Fibroblast of lung (primary cell): ENCODE measurements around the gene POGK. TPM values are rescaled to one million over a fixed set of nuclear protein-coding genes. Genes with fewer than 3 reads are reported as not detected.

Experiments used
- DNase-seq, 2 donors: peaks; one replicate each; pipeline versions ENCODE4 v3.0.0 to v3.0.0-alpha.2; 2010; ENCODE audit warnings: low read depth in 2 of 2
- H2AFZ ChIP-seq: 2 replicates; pipeline ENCODE4 v1.5.1; 2012; ENCODE audit warnings: low read length, control low read depth, inconsistent platforms
- H3K27ac ChIP-seq: 2 replicates; pipeline ENCODE4 v1.5.1; 2011; ENCODE audit warnings: low read length, control low read depth; ENCODE audit not compliant: insufficient read depth
- H3K27me3 ChIP-seq: 2 replicates; pipeline ENCODE4 v1.5.1; 2011; ENCODE audit warnings: mild to moderate bottlenecking, low read length; ENCODE audit not compliant: control insufficient read depth, insufficient read depth
- H3K36me3 ChIP-seq: 2 replicates; pipeline ENCODE4 v1.5.1; 2011; ENCODE audit warnings: low read length; ENCODE audit not compliant: control insufficient read depth, insufficient read depth
- H3K4me1 ChIP-seq: 2 replicates; pipeline ENCODE4 v1.5.1; 2011; ENCODE audit warnings: low read length; ENCODE audit not compliant: control insufficient read depth, insufficient read depth; ENCODE audit errors: extremely low read depth
- H3K4me2 ChIP-seq: 2 replicates; pipeline ENCODE4 v1.5.1; 2011; ENCODE audit warnings: low read length, control low read depth; ENCODE audit not compliant: insufficient read depth; ENCODE audit errors: extremely low read depth
- H3K4me3 ChIP-seq, 4 experiments: fragments of 200-600 bp in 1 of 4; sonication (generic) in 1 of 4; replicated peaks in 1 of 4; 2 replicates each; pipeline ENCODE4 v1.5.1; 2011 to 2016; ENCODE audit warnings: low read length in 4 of 4, low read depth in 3 of 4, mild to moderate bottlenecking in 3 of 4, control low read depth in 2 of 4, inconsistent platforms in 1 of 4, mixed read lengths in 1 of 4; ENCODE audit not compliant: insufficient read depth in 1 of 4; ENCODE audit errors: control extremely low read depth in 1 of 4
- H3K79me2 ChIP-seq: 2 replicates; pipeline ENCODE4 v1.5.1; 2012; ENCODE audit warnings: mild to moderate bottlenecking, low read length, inconsistent platforms; ENCODE audit not compliant: control insufficient read depth, insufficient read depth
- H3K9ac ChIP-seq: 2 replicates; pipeline ENCODE4 v1.5.1; 2011; ENCODE audit warnings: mild to moderate bottlenecking, low read length, control low read depth; ENCODE audit not compliant: insufficient read depth
- H3K9me3 ChIP-seq: 2 replicates; pipeline ENCODE4 v1.5.1; 2012; ENCODE audit warnings: low read depth, low read length; ENCODE audit not compliant: control insufficient read depth, insufficient read depth
- H4K20me1 ChIP-seq: 2 replicates; pipeline ENCODE4 v1.5.1; 2011; ENCODE audit warnings: low read length; ENCODE audit not compliant: control insufficient read depth, insufficient read depth; ENCODE audit errors: extremely low read depth
- EZH2 ChIP-seq: IDR thresholded peaks from 2 replicates; pipeline ENCODE4 v1.5.1; 2012; ENCODE audit warnings: low read length, control low read depth, mild to moderate bottlenecking; ENCODE audit errors: missing control alignments
- polyA plus RNA-seq, 2 donors: library from polyadenylated mRNA; depleted of rRNA in 1 of 2; stranded (reverse) in 1 of 2; unstranded in 1 of 2; fragments of >200 nt; gene quantifications; 2 replicates each; pipeline ENCODE4 v1.2.1, GENCODE V29; 2011 to 2012; ENCODE audit warnings: missing spikeins in 1 of 2
- total RNA-seq: library from RNA; depleted of rRNA; stranded (reverse); fragments of >200 nt; gene quantifications from 2 replicates; pipeline ENCODE4 v1.2.1, GENCODE V29; 2014
- TF ChIP-seq, protein P1 (sequence below), 2 donors: IDR thresholded peaks in 1 of 2; conservative IDR thresholded peaks in 1 of 2; 1 replicate in 1 of 2; 2 replicates in 1 of 2; pipeline ENCODE4 v1.5.1; 2011 to 2012; ENCODE audit warnings: low read length in 2 of 2, control low read depth in 1 of 2, inconsistent platforms in 1 of 2, low read depth in 1 of 2, mild to moderate bottlenecking in 1 of 2

POGK gene
- total and polyA plus RNA-seq, 2 donors (not counting 1 experiment from before 2014, with no cell fraction given): 17.2 to 23.8 TPM

DNA sequence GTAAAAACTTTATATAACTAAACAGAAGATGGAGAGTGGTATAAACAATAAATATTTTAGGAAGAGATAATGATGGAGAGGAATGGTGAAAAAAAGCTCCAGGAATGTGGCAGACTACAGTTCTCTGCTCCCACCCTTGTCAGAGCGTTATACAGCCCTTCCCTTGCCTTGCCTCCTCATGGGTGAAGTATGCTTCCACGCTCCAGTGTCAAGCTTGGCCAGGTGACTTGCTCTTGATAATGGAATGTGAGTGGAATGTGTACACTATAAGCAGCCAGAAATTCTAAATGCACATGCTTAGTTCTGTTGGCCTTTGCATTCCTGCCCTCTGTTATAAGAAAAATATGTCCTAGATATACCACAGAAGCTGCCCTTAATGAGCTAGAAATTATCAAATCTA, 24.7 kb upstream of the POGK start:
- H3K9ac ChIP-seq: no peak overlapping the region
- H3K27ac ChIP-seq: no peak overlapping the region
- no peak overlapping the region for H3K4me2 ChIP-seq
- no peaks in the 10 kb centered on the region for H3K9me3 ChIP-seq
- DNase-seq: peak in 1 of 2 donors; percentile 75
- H3K79me2 ChIP-seq: no peaks in the 10 kb centered on the region
- no peaks in the 10 kb centered on the region for H3K36me3 ChIP-seq
- no peak overlapping the region for H2AFZ ChIP-seq
- no peaks in the 10 kb centered on the region for H4K20me1 ChIP-seq
- no peak overlapping the region for H3K4me3 ChIP-seq
- no peak for TF ChIP-seq EZH2
- TF ChIP-seq, protein P1, sequence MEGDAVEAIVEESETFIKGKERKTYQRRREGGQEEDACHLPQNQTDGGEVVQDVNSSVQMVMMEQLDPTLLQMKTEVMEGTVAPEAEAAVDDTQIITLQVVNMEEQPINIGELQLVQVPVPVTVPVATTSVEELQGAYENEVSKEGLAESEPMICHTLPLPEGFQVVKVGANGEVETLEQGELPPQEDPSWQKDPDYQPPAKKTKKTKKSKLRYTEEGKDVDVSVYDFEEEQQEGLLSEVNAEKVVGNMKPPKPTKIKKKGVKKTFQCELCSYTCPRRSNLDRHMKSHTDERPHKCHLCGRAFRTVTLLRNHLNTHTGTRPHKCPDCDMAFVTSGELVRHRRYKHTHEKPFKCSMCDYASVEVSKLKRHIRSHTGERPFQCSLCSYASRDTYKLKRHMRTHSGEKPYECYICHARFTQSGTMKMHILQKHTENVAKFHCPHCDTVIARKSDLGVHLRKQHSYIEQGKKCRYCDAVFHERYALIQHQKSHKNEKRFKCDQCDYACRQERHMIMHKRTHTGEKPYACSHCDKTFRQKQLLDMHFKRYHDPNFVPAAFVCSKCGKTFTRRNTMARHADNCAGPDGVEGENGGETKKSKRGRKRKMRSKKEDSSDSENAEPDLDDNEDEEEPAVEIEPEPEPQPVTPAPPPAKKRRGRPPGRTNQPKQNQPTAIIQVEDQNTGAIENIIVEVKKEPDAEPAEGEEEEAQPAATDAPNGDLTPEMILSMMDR (conservative IDR thresholded peaks at IDR 0.05 in 1 of 2, IDR thresholded peaks at IDR 0.05 in 1 of 2; ENCODE audit: low read depth in 1 of 2, low read length in 2 of 2): no peak
- no peaks in the 10 kb centered on the region for H3K4me1 ChIP-seq
- no peaks in the 10 kb centered on the region for H3K27me3 ChIP-seq

DNA sequence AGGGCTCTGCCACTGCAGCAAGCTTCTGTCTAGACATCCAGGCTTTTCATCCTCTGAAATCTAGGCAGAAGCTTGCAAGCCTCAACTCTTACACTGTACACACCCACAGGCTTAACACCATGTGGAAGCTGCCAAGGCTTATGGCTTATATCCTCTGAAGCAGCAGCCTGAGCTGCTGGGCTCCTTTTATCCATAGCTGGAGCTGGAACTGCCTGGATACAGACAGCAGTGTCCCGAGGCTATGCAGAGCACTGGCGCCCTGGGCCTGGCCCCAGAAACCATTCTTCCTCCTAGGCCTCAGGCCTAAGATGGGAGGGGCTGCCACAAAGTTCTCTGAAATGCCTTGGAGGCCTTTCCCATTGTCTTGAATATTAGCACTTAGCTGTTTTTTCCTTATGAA, 19.3 kb upstream of the POGK start:
- Histone ChIP-seq H3K27ac (no peak overlapping the region), H3K9me3 (no peaks in the 10 kb centered on the region), H3K4me3 (no peak overlapping the region), H3K79me2 (no peaks in the 10 kb centered on the region), H3K36me3 (no peaks in the 10 kb centered on the region), H2AFZ (no peak overlapping the region), H3K4me2 (no peak overlapping the region), H4K20me1 (no peaks in the 10 kb centered on the region), H3K9ac (no peak overlapping the region), H3K4me1 (no peaks in the 10 kb centered on the region), H3K27me3 (no peaks in the 10 kb centered on the region)
- DNase-seq: no peak
- TF ChIP-seq, protein P1 (conservative IDR thresholded peaks at IDR 0.05 in 1 of 2, IDR thresholded peaks at IDR 0.05 in 1 of 2; ENCODE audit: low read depth in 1 of 2, low read length in 2 of 2): no peak
- no peak for TF ChIP-seq EZH2

DNA sequence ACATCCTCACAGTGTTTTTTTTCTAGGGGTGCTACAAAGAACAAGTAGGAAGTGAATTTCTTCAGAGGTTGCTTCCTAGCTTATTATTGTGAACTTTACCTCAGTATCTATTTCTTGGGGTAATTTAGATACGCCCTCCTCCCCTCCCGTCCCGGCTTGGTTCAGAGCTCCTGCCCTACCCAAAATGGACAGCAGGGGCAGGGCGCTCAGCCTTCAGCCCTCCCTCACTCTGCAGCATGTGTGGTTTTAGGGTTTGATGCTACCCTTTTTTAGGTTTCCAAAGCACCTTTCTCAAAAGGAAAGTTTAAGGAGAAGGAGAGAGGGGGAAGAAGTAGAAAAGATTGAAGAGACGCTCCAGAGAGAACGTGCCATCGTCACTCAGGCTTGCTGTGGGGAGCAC, 16.9 kb upstream of the POGK start:
- Histone ChIP-seq H3K4me3 (no peak overlapping the region), H3K4me2 (no peak overlapping the region), H4K20me1 (no peaks in the 10 kb centered on the region), H3K9ac (no peak overlapping the region), H3K79me2 (no peaks in the 10 kb centered on the region), H3K27me3 (no peaks in the 10 kb centered on the region), H2AFZ (no peak overlapping the region), H3K27ac (no peak overlapping the region), H3K36me3 (no peaks in the 10 kb centered on the region), H3K4me1 (no peaks in the 10 kb centered on the region), H3K9me3 (no peaks in the 10 kb centered on the region)
- no peak for DNase-seq
- TF ChIP-seq, protein P1 (conservative IDR thresholded peaks at IDR 0.05 in 1 of 2, IDR thresholded peaks at IDR 0.05 in 1 of 2; ENCODE audit: low read depth in 1 of 2, low read length in 2 of 2): peak; percentile 21 to 33
- no peak for TF ChIP-seq EZH2
